CD4-positive, CD25-positive, alpha-beta regulatory T cell (primary cell): ENCODE measurements around the gene CREG1. TPM values are rescaled to one million over a fixed set of nuclear protein-coding genes. Genes with fewer than 3 reads are reported as not detected.
A peak's percentile ranks its signal among the peaks of the same experiment; 100 is the strongest.
"Not testable (repeated sequence)": the region's sequence is repeated elsewhere in the genome, so short reads cannot be mapped to it uniquely, and the experiment has no call there.

Experiments used
- ATAC-seq, 2 donors: fragments of 150-1000 bp; cut with Tn5 transposase; one replicate each; pipeline ENCODE4 v1.10.0; 2021; ENCODE audit warnings: low read depth in 2 of 2, moderate number of reproducible peaks in 2 of 2, moderate library complexity in 1 of 2
- DNase-seq, 3 donors: peaks; one replicate each; pipeline versions ENCODE4 v3.0.0 to v3.0.0-alpha.2; 2012 to 2022; ENCODE audit warnings: mixed read lengths in 1 of 3
- H3K27ac ChIP-seq: one replicate; pipeline ENCODE4 v1.7.0; 2013; ENCODE audit warnings: mild to moderate bottlenecking, low read length; ENCODE audit not compliant: insufficient read depth, poor library complexity, severe bottlenecking
- H3K27me3 ChIP-seq: one replicate; pipeline ENCODE4 v1.7.0; 2013; ENCODE audit warnings: low read length; ENCODE audit not compliant: control insufficient read depth, insufficient read depth
- H3K36me3 ChIP-seq: one replicate; pipeline ENCODE4 v1.7.0; 2013; ENCODE audit warnings: mild to moderate bottlenecking, low read length, moderate library complexity; ENCODE audit not compliant: control insufficient read depth, insufficient read depth
- H3K4me1 ChIP-seq: 2 replicates; pipeline ENCODE4 v1.7.0; 2013; ENCODE audit warnings: mild to moderate bottlenecking, low read length; ENCODE audit not compliant: insufficient read depth, control insufficient read depth, poor library complexity, severe bottlenecking
- H3K4me3 ChIP-seq: one replicate; pipeline ENCODE4 v1.7.0; 2013; ENCODE audit warnings: low read depth, mild to moderate bottlenecking, low read length, moderate library complexity
- H3K9me3 ChIP-seq, 2 experiments: 1 replicate in 1 of 2; 2 replicates in 1 of 2; pipeline ENCODE4 v1.7.0; 2013; ENCODE audit warnings: low read length in 2 of 2, mild to moderate bottlenecking in 1 of 2, moderate library complexity in 1 of 2; ENCODE audit not compliant: control insufficient read depth in 2 of 2
- H3K27ac Mint-ChIP-seq, 3 donors: one replicate each; pipeline ENCODE4 v1.8.0; 2020 to 2022; ENCODE audit warnings: mild to moderate bottlenecking in 3 of 3, mixed read lengths in 3 of 3, moderate library complexity in 2 of 3
- H3K27me3 Mint-ChIP-seq: one replicate; pipeline ENCODE4 v1.8.0; 2022; ENCODE audit warnings: mild to moderate bottlenecking, mixed read lengths
- H3K36me3 Mint-ChIP-seq: one replicate; pipeline ENCODE4 v1.8.0; 2020; ENCODE audit warnings: mixed read lengths
- H3K4me1 Mint-ChIP-seq, 4 donors: one replicate each; pipeline ENCODE4 v1.8.0; 2020 to 2022; ENCODE audit warnings: mixed read lengths in 4 of 4, mild to moderate bottlenecking in 1 of 4
- H3K4me3 Mint-ChIP-seq, 4 donors: one replicate each; pipeline ENCODE4 v1.8.0; 2020 to 2022; ENCODE audit warnings: mild to moderate bottlenecking in 4 of 4, mixed read lengths in 4 of 4, moderate library complexity in 3 of 4
- H3K9me3 Mint-ChIP-seq, 7 donors: one replicate each; pipeline ENCODE4 v1.8.0; 2020 to 2022; ENCODE audit warnings: mixed read lengths in 7 of 7, mild to moderate bottlenecking in 3 of 7, moderate library complexity in 2 of 7
- polyA plus RNA-seq, 4 donors: library from polyadenylated mRNA; unstranded; fragments of 300-500 nt; fragmentation: Illumina TruSeq; gene quantifications; one replicate each; pipeline ENCODE4 v1.2.3, GENCODE V29; 2021
- total RNA-seq: library from RNA; stranded (reverse); gene quantifications from one replicate; pipeline ENCODE4 v1.2.3, GENCODE V29; 2022

The CREG1 gene
- total and polyA plus RNA-seq, 5 donors from 2014 or later = 6.7 to 29.7 (median 20.6) TPM

DNA sequence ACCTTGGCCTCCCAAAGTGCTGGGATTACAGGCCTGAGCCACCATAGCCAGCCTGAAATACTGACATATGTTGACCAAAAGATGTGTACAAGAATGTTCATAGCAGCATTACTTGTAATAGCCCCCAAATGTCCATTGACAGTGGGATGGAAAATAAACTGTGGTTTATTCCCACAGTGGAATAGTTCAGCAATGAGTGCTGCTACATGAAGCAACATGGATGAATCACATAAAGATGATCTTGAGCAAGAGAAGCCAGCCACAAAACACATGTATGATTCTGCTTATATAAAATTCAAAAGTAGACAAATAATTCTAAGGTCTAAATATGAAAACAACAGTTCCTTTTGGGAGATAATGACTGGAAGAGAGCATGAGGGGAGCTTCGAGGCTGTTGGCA lies 9.1 kb upstream of the CREG1 start:
- ATAC-seq (no peak), DNase-seq (no peak)
- Mint-ChIP-seq H3K4me3 (no peak overlapping the region), H3K9me3 (peaks cover 0 to 2% (median 0%) of the 10 kb centered on the region in 7 donors), H3K27ac (no peak overlapping the region), H3K36me3 (no peaks in the 10 kb centered on the region), H3K4me1 (peaks cover 0 to 6% (median 1%) of the 10 kb centered on the region in 4 donors), H3K27me3 (peaks cover 21% of the 10 kb centered on the region)
- Histone ChIP-seq H3K9me3 (no peaks in the 10 kb centered on the region), H3K27me3 (no peaks in the 10 kb centered on the region), H3K4me1 (no peaks in the 10 kb centered on the region), H3K27ac (no peak overlapping the region), H3K36me3 (no peaks in the 10 kb centered on the region), H3K4me3 (no peak overlapping the region)

- ATAC-seq (no peak), DNase-seq (no peak)
- peaks cover 2% of the 10 kb centered on the region for H3K27me3 ChIP-seq
- Mint-ChIP-seq H3K9me3 (peaks cover 0 to 2% (median 0%) of the 10 kb centered on the region in 7 donors), H3K4me3 (no peak overlapping the region), H3K36me3 (no peaks in the 10 kb centered on the region), H3K4me1 (peaks cover 0 to 10% (median 1%) of the 10 kb centered on the region in 4 donors), H3K27me3 (peaks cover 27% of the 10 kb centered on the region), H3K27ac (no peak overlapping the region)
- H3K9me3 ChIP-seq = no peaks in the 10 kb centered on the region
- no peaks in the 10 kb centered on the region for H3K4me1 ChIP-seq
- no peaks in the 10 kb centered on the region for H3K36me3 ChIP-seq
- H3K4me3 ChIP-seq = no peak overlapping the region
- no peak overlapping the region for H3K27ac ChIP-seq
Measured at GRCh38 chr1:167561753-167562152, 8.2 kb upstream of the CREG1 start.

- no peak overlapping the region for H3K4me3 ChIP-seq
- ATAC-seq = peak in 1 of 2 donors; percentile 16
- no peaks in the 10 kb centered on the region for H3K36me3 ChIP-seq
- Mint-ChIP-seq H3K27ac (peak overlapping the region in 1 of 3 donors; percentile 18), H3K4me3 (peak overlapping the region in 2 of 4 donors; percentile 60 to 77), H3K4me1 (peaks cover 6 to 29% (median 21%) of the 10 kb centered on the region in 4 donors), H3K36me3 (no peaks in the 10 kb centered on the region), H3K9me3 (peaks cover 0 to 2% (median 0%) of the 10 kb centered on the region in 7 donors), H3K27me3 (peaks cover 26% of the 10 kb centered on the region)
- no peak overlapping the region for H3K27ac ChIP-seq
- H3K27me3 ChIP-seq = peaks cover 2% of the 10 kb centered on the region
- H3K4me1 ChIP-seq = peaks cover 25% of the 10 kb centered on the region
- no peaks in the 10 kb centered on the region for H3K9me3 ChIP-seq
- DNase-seq = peak; percentile 67 to 81 (median 70)
Measured at GRCh38 chr1:167555971-167556714, 2.6 kb upstream of the CREG1 start.

- Mint-ChIP-seq H3K4me3 (peak overlapping the region in 1 of 4 donors; percentile 83), H3K27me3 (peaks cover 26% of the 10 kb centered on the region), H3K4me1 (peaks cover 16 to 39% (median 30%) of the 10 kb centered on the region in 4 donors)
- H3K27ac Mint-ChIP-seq, ATAC-seq, DNase-seq, H3K27me3 ChIP-seq, H3K27ac ChIP-seq, H3K9me3 Mint-ChIP-seq, H3K4me3 ChIP-seq, H3K36me3 Mint-ChIP-seq, H3K36me3 ChIP-seq, H3K9me3 ChIP-seq: not testable (repeated sequence)
- H3K4me1 ChIP-seq = peaks cover 25% of the 10 kb centered on the region
Measured at GRCh38 chr1:167555072-167555471, 1.5 kb upstream of the CREG1 start.

DNA sequence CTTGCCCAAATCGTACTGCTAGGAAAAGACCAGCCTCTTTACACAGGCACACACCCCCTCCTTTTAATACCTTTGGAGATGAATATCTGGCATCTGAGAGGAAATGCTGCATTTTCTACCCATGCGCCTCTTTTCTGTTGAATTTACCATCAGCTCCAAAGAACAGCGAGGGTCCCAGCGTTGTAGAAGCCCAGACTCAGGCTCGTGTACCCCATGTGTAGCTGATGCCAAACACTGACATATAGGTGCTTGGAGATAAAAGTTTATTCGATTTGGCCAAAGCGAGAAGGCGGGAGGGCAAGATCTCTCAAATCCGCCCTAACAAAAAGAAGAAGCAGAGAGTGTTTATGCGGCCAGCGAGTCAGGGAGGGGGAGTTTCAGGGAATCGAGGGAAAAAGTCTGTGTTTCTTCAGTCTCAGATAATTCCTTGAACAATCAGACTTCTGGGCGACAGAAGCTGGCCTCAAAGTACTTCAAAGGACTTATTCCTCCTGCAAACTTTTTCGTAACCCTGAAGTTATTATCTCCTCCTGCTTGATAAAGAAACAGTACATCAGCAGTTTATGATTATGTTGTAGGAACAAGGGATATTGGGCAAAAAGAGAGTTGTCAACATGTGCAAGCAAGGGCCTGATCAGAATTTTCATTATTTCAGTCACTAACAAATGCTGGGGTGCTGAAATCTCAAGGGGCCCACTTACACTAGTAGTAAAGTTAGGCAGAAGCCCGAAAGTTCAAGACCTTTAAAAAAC lies 642 bp upstream of the CREG1 start:
- H3K9me3 ChIP-seq = no peaks in the 10 kb centered on the region
- H3K27me3 Mint-ChIP-seq = peaks cover 18% of the 10 kb centered on the region
- no peaks in the 10 kb centered on the region for H3K36me3 ChIP-seq
- H3K36me3 Mint-ChIP-seq = no peaks in the 10 kb centered on the region
- peak overlapping the region; percentile 81 to 97 (median 90) for H3K4me3 Mint-ChIP-seq
- H3K27ac Mint-ChIP-seq = peak overlapping the region; percentile 78 to 84 (median 80)
- peaks cover 2% of the 10 kb centered on the region for H3K27me3 ChIP-seq
- H3K9me3 Mint-ChIP-seq = no peaks in the 10 kb centered on the region
- peaks cover 25% of the 10 kb centered on the region for H3K4me1 ChIP-seq
- DNase-seq (no peak), ATAC-seq (peak; percentile 3)
- H3K27ac ChIP-seq = no peak overlapping the region
- H3K4me3 ChIP-seq = peak overlapping the region; percentile 90
- H3K4me1 Mint-ChIP-seq = peaks cover 16 to 39% (median 30%) of the 10 kb centered on the region in 4 donors

DNA sequence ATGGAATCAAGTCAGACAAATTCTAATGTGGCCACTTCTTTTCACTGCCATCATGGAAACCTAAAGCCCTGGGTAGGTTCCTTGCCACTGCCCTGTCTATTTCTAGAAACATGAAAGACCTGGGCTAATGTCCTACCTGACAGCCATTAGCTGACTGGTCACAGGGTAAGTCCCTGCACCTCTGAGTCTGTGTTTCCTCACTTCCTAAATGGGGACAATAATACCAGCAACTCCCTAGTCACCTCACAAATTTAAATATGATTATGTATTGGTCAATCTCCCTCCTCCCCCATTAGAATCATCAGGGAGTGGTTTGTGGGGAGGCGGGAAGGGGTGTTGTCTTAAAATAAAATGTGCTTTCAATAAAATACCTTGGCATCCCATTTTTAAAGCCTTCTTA lies 2.2 kb downstream of the CREG1 start:
- ATAC-seq (no peak), DNase-seq (no peak)
- Histone ChIP-seq H3K27me3 (no peaks in the 10 kb centered on the region), H3K4me3 (no peak overlapping the region), H3K36me3 (no peaks in the 10 kb centered on the region), H3K9me3 (no peaks in the 10 kb centered on the region), H3K27ac (no peak overlapping the region), H3K4me1 (peaks cover 25% of the 10 kb centered on the region)
- Mint-ChIP-seq H3K9me3 (no peaks in the 10 kb centered on the region), H3K27me3 (peaks cover 6% of the 10 kb centered on the region), H3K4me3 (peak overlapping the region in 1 of 4 donors; percentile 68), H3K36me3 (peaks cover 8% of the 10 kb centered on the region), H3K4me1 (peaks cover 21 to 45% (median 28%) of the 10 kb centered on the region in 4 donors), H3K27ac (no peak overlapping the region)

- no peak for DNase-seq
- Histone ChIP-seq H3K27ac (no peak overlapping the region), H3K4me1 (peaks cover 14% of the 10 kb centered on the region), H3K9me3 (no peaks in the 10 kb centered on the region), H3K27me3 (no peaks in the 10 kb centered on the region), H3K36me3 (peaks cover 7% of the 10 kb centered on the region), H3K4me3 (no peak overlapping the region)
- ATAC-seq = no peak
- H3K36me3 Mint-ChIP-seq = peaks cover 26% of the 10 kb centered on the region
- peaks cover 7 to 33% (median 20%) of the 10 kb centered on the region in 4 donors for H3K4me1 Mint-ChIP-seq
- H3K27ac Mint-ChIP-seq = no peak overlapping the region
- peak overlapping the region in 2 of 4 donors; percentile 15 to 42 for H3K4me3 Mint-ChIP-seq
- no peaks in the 10 kb centered on the region for H3K9me3 Mint-ChIP-seq
- H3K27me3 Mint-ChIP-seq = no peaks in the 10 kb centered on the region
Measured at GRCh38 chr1:167548059-167548932, 5.3 kb downstream of the CREG1 start.
